ENCODE results near the gene LRRC56. TPM values are rescaled to one million over a fixed set of nuclear protein-coding genes. Genes with fewer than 3 reads are reported as not detected.
A peak's percentile ranks its signal among the peaks of the same experiment; 100 is the strongest.

LRRC56 gene
- total and polyA plus RNA-seq, 9 donors, result 1.7 to 8.4 (median 5.4) TPM

DNA sequence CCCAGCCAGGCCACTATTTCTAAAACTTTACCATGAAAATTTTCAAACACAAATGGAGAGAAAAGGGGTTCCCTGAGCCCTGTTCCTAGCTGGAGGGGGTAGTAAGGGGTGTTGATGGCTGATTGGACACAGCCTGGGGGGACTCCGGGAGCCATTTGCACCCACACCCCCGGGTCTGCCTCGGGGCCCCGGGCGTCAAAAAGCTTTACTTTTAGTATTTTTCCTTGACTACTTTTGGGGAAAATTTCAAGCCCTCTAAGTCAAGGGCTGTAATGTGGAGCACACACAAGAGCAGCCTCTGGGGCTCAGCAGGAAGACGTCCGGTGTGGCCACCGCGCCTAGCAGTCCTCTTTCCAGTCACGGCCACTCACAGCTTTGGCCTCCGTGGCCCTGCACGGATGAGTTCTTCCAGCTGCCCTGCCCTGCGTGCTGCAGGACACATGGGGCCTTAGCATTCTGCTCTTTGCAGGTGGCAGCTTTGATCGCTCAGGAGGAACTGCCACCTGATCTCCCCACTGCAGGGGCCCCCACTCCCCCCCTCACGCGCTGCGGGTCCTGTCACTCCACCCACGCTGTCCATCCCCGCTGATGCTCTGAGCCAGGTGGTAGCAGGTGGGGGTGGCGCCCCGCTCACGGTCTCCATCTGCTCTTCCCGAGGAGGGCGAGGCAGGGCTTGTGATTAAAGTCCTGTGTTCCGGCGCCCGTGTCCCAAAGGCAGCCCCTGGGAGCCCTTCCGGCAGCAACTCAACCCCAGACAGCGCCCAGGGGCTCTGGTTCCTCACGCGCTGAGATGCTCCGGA, 44.7 kb upstream of the LRRC56 start:
- H3K27ac ChIP-seq (ENCODE audit: low read length), result no peak overlapping the region
- H3K4me1 ChIP-seq (ENCODE audit: control insufficient read depth, insufficient read depth, low read length), result peaks cover 17% of the 10 kb centered on the region
- no peak for DNase-seq
- no peak overlapping the region for H3K4me3 ChIP-seq (ENCODE audit: low read length)
- H3K9me3 ChIP-seq (replicated peaks; ENCODE audit: control insufficient read depth, low read depth, low read length), result no peaks in the 10 kb centered on the region
- no peaks in the 10 kb centered on the region for H3K27me3 ChIP-seq (ENCODE audit: control insufficient read depth, insufficient read depth, low read length)
- 79% methylated on average over 21 of the region's 32 CpGs for WGBS (ENCODE audit: insufficient coverage)
- peaks cover 65% of the 10 kb centered on the region for H3K36me3 ChIP-seq (ENCODE audit: control insufficient read depth, insufficient read depth, low read length)

DNA sequence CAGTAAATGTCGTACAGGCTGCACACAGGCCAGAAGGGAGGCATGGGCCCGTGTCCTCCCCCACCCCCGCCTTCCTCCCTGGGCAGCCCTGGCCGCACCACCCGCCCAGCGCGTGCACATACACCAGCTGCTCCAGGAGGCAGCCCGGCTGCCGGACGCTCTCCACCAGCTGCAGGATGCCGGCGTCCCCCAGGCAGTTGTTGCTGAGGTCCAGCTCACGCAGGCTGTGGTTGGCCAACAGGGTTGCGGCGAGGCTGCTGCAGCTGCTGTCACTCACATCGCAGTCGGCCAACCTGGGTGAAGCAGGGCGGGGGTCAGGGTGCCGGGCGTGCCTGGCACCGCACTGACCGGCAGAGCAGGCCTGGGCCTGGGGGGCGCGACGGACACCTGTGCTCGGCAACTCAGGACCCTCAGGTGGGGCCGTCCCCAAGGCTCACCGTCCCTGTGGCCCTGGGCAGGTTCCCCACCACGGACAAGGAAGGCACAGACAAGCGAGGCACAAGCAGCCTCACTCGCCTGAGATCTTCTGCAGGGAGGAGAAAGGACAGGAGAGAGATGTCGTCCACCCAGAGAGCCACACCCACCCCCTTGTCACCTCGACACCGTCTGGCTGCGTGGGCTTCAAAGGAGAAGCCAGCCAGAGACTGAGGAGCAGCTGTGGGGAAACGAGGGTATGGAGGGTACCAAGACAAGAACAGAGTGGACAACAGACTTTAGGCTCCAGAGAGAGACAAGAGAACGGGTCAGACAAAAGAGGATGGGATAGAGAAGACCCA, 42.4 kb upstream of the LRRC56 start:
- Histone ChIP-seq H3K9me3 (replicated peaks; ENCODE audit: control insufficient read depth, low read depth, low read length) (no peaks in the 10 kb centered on the region), H3K27me3 (ENCODE audit: control insufficient read depth, insufficient read depth, low read length) (no peaks in the 10 kb centered on the region), H3K27ac (ENCODE audit: low read length) (peak overlapping the region; percentile 74), H3K36me3 (ENCODE audit: control insufficient read depth, insufficient read depth, low read length) (peaks cover 80% of the 10 kb centered on the region), H3K4me3 (ENCODE audit: low read length) (no peak overlapping the region), H3K4me1 (ENCODE audit: control insufficient read depth, insufficient read depth, low read length) (peaks cover 15% of the 10 kb centered on the region)
- peak; percentile 71 for DNase-seq
- 73% methylated on average over 25 of the region's 37 CpGs for WGBS (ENCODE audit: insufficient coverage)

DNA sequence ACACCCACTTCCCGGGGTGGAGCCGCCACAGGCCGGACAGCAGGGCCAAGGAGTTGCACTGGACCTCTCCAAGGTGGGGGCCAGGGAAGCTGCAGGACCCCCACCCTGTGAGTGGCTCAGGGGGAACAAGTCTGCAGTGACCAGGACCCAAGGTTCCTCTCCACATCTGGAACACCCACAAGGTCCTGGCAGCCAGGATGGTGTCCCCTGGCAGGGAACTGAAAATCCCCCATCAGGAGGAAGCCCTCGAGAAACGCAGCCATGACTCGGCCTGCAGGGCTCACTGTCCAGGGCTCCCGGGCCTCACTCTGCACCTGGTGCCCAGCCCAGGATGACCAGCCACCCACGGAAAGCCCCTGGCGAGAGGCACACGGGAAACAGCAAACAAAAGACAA, 41.8 kb upstream of the LRRC56 start:
- no peak for DNase-seq
- Histone ChIP-seq H3K4me3 (ENCODE audit: low read length) (no peak overlapping the region), H3K27me3 (ENCODE audit: control insufficient read depth, insufficient read depth, low read length) (no peaks in the 10 kb centered on the region), H3K9me3 (replicated peaks; ENCODE audit: control insufficient read depth, low read depth, low read length) (no peaks in the 10 kb centered on the region), H3K27ac (ENCODE audit: low read length) (peak overlapping the region; percentile 74), H3K4me1 (ENCODE audit: control insufficient read depth, insufficient read depth, low read length) (peaks cover 15% of the 10 kb centered on the region), H3K36me3 (ENCODE audit: control insufficient read depth, insufficient read depth, low read length) (peaks cover 80% of the 10 kb centered on the region)
- 80% methylated on average over 2 of the region's 10 CpGs for WGBS (ENCODE audit: insufficient coverage)

DNA sequence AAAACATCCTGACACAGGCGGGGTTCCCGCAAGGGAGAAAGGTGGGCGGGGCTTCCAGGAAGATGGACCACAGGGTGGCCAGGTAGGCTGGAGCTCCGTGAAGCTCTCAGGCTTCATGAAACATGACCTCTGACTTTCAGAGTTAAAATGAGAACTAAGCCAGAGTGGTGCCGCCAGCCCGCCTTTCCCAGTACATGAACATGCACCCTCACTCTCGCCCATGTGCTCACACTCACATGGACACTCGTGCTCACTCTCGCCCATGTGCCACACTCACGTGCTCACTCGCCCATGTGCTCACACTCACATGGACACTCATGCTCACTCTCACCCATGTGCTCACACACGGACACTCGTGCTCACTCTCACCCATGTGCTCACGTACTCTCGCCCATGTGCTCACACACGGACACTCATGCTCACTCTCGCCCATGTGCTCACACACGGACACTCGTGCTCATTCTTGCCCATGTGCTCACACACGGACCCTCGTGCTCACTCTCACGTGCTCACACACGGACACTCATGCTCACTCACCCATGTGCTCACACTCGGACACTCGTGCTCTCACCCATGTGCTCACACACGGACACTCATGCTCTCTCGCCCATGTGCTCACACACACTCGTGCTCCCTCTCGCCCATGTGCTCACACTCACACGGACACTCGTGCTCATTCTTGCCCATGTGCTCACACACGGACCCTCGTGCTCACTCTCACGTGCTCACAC, 40.3 kb upstream of the LRRC56 start:
- H3K4me1 ChIP-seq (ENCODE audit: control insufficient read depth, insufficient read depth, low read length), result peaks cover 15% of the 10 kb centered on the region
- WGBS (ENCODE audit: insufficient coverage), result 95% methylated on average over 33 of the region's 34 CpGs
- no peaks in the 10 kb centered on the region for H3K27me3 ChIP-seq (ENCODE audit: control insufficient read depth, insufficient read depth, low read length)
- no peak overlapping the region for H3K27ac ChIP-seq (ENCODE audit: low read length)
- H3K4me3 ChIP-seq (ENCODE audit: low read length), result no peak overlapping the region
- no peaks in the 10 kb centered on the region for H3K9me3 ChIP-seq (replicated peaks; ENCODE audit: control insufficient read depth, low read depth, low read length)
- H3K36me3 ChIP-seq (ENCODE audit: control insufficient read depth, insufficient read depth, low read length), result peaks cover 84% of the 10 kb centered on the region
- no peak for DNase-seq

DNA sequence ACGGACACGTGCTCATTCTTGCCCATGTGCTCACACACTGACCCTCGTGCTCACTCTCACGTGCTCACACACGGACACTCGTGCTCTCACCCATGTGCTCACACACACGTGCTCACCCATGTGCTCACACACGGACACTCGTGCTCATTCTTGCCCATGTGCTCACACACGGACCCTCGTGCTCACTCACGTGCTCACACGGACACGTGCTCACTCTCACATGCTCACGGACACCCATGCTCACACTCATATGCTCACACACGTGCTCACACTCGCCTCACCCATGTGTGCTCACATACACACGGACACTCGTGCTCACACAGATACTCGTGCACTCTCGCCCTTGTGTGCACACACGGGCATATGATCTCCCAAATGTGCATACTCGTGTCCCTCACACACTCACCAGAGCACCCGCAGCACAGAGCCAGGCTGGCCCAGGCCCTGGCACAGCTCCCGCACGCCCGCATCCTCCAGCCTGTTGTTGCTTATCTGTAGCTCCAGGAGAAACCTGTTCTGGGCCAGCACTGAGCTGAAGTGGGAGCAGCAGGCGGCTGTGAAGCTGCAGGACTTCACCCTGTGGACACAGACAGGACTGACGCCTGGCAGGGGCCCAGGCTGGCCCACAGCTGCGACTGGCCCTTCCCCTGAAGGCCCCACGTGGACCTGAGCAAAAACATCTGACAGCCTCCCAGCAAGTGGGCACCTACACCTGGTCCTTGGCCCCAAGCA, 39.6 kb upstream of the LRRC56 start:
- no peak for DNase-seq
- WGBS (ENCODE audit: insufficient coverage), result 96% methylated on average over 27 of the region's 31 CpGs
- H3K4me3 ChIP-seq (ENCODE audit: low read length), result no peak overlapping the region
- no peaks in the 10 kb centered on the region for H3K27me3 ChIP-seq (ENCODE audit: control insufficient read depth, insufficient read depth, low read length)
- H3K9me3 ChIP-seq (replicated peaks; ENCODE audit: control insufficient read depth, low read depth, low read length), result no peaks in the 10 kb centered on the region
- no peak overlapping the region for H3K27ac ChIP-seq (ENCODE audit: low read length)
- H3K36me3 ChIP-seq (ENCODE audit: control insufficient read depth, insufficient read depth, low read length), result peaks cover 83% of the 10 kb centered on the region
- peaks cover 22% of the 10 kb centered on the region for H3K4me1 ChIP-seq (ENCODE audit: control insufficient read depth, insufficient read depth, low read length)

DNA sequence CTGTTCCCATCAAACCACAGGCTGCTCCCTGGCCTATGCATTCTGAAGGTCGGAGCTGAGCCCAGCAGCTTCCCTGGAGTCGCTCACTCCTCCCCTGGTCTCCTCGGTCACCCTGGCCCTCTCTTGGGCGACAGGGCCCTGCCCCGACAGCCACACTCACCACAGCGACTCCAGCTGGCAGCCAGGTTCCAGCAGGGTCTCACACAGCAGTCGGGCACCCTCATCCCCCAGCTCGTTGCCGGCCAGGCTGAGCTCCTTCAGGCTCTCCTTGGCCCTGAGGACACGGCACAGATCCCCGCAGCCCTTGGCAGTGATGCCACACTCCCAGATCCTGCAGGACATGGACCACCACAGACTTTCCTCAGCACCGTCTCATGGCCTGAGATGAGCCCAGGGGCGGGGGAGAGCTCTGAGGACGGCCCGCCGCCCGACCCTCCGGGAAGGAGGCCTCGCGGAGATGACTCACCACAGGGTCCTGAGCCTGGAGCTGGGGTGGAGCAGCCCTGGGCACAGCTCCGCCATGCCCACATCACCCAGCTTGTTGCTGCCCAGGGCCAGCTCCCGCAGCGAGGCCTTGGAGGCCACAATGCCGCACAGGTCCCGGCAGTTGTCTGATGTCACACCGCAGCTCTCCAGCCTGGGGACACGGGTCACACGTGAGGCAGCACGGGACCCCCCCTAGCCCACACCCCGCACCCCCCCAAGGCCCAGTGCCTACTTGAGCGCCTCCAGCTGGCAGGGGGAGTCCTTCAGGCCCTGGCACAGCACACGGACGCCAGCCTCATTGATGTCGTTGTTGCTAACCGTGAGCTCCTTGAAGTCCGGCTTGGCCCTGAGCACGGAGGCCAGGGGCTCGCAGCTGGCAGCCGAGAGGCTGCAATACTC, 38.8 kb upstream of the LRRC56 start:
- Histone ChIP-seq H3K36me3 (ENCODE audit: control insufficient read depth, insufficient read depth, low read length) (peaks cover 75% of the 10 kb centered on the region), H3K4me3 (ENCODE audit: low read length) (no peak overlapping the region), H3K27ac (ENCODE audit: low read length) (no peak overlapping the region), H3K27me3 (ENCODE audit: control insufficient read depth, insufficient read depth, low read length) (no peaks in the 10 kb centered on the region), H3K4me1 (ENCODE audit: control insufficient read depth, insufficient read depth, low read length) (peaks cover 25% of the 10 kb centered on the region), H3K9me3 (replicated peaks; ENCODE audit: control insufficient read depth, low read depth, low read length) (no peaks in the 10 kb centered on the region)
- no peak for DNase-seq
- WGBS (ENCODE audit: insufficient coverage), result 95% methylated on average over 36 of the region's 39 CpGs

DNA sequence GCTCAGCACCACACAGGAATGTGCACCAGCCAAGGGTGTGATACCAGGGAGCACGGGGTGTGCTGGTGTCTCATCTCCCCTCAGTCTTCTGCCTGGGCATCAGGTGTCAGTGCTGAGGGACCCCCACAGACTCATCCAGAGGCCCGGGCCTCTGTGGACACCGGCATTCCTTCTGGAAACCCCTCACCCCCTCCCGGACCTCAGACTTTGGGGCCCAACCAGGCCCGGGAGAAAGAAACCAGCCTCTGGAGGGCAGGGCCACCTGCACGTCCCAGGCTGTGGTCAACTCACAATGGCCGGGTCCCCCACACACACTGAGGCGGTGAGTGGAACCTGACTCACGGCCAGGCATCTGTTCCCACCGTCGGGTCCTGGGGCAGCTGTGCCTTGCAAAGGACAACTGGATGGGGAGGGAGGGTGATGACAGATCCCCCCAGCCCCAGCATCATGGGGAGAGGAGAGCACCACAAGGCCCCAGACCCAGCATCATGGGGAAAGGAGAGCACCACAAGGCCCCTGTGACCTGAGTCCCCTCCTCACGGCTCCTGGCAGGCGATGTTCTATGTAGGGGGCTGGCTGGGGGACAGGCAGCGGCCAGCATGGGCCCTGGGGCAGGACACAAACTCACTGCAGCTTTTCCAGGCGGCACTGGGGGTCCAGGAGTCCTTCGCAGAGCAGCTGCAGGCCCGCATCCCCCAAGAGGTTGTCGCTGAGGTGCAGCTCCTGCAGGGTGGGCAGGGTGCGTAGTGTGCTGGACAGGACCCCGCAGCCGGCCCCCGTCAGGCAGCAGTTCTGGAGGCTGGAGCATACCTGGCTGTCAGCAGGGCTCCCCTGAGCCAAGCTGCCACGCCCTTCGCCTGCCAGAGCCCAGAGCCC, 37.9 kb upstream of the LRRC56 start:
- Histone ChIP-seq H3K27ac (ENCODE audit: low read length) (no peak overlapping the region), H3K9me3 (replicated peaks; ENCODE audit: control insufficient read depth, low read depth, low read length) (no peaks in the 10 kb centered on the region), H3K4me3 (ENCODE audit: low read length) (no peak overlapping the region), H3K36me3 (ENCODE audit: control insufficient read depth, insufficient read depth, low read length) (peaks cover 70% of the 10 kb centered on the region), H3K4me1 (ENCODE audit: control insufficient read depth, insufficient read depth, low read length) (peaks cover 29% of the 10 kb centered on the region), H3K27me3 (ENCODE audit: control insufficient read depth, insufficient read depth, low read length) (no peaks in the 10 kb centered on the region)
- WGBS (ENCODE audit: insufficient coverage), result 88% methylated on average over 18 of the region's 24 CpGs
- DNase-seq, result no peak

DNA sequence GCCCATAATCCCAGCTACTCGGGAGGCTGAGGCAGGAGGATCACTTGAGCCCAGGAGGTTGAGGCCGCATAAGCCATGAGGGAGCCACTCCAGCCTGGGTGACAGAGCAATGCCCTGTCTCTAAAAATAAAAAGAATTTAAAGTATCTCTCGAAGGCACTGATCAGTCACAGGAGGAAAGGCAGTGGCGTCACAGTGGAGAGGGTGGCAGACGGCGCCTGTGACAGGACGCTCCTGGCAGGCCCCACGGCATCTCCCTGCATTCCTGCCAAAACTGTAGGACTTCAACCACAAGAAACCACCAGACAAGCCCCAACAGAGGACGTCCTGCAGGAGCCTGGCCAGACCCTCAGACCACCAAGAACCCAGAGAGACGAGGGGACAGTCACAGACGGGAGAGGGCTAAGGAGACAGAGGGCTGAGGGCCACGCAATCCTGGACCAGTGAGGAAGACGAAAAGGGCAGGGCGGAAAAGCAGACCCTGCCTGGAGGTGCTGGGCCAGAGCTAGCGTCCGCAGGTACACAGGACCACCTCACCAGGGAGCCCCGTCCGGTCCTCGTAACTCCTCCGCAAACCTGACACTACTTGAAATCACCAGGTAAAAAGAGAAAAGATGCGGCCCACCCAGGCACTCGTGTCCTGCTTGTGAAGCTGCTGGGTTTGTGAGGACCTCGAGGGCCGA, 36.2 kb upstream of the LRRC56 start:
- DNase-seq, result no peak
- Histone ChIP-seq H3K9me3 (replicated peaks; ENCODE audit: control insufficient read depth, low read depth, low read length) (no peaks in the 10 kb centered on the region), H3K27me3 (ENCODE audit: control insufficient read depth, insufficient read depth, low read length) (no peaks in the 10 kb centered on the region), H3K4me3 (ENCODE audit: low read length) (no peak overlapping the region), H3K27ac (ENCODE audit: low read length) (no peak overlapping the region), H3K36me3 (ENCODE audit: control insufficient read depth, insufficient read depth, low read length) (peaks cover 58% of the 10 kb centered on the region), H3K4me1 (ENCODE audit: control insufficient read depth, insufficient read depth, low read length) (peaks cover 34% of the 10 kb centered on the region)
- 95% methylated on average over 17 of the region's 24 CpGs for WGBS (ENCODE audit: insufficient coverage)

Measured in muscle of leg (tissue), 11 donors.